Hepatocyte (in vitro differentiated cells): Measurements from ENCODE around the gene CRIP2. TPM values are rescaled to one million over a fixed set of nuclear protein-coding genes. Genes with fewer than 3 reads are reported as not detected.

Experiments used
- DNase-seq: peaks from one replicate; pipeline ENCODE4 v3.0.0-alpha.2; 2016; ENCODE audit warnings: low spot score
- H2AFZ ChIP-seq: fragments of 200-600 bp; sonication (generic); 2 replicates; pipeline ENCODE4 v1.6.0; 2016; ENCODE audit warnings: antibody characterized with exemption, mild to moderate bottlenecking
- H3K27ac ChIP-seq: fragments of 200-600 bp; sonication (generic); 2 replicates; pipeline ENCODE4 v1.5.1; 2016; ENCODE audit warnings: mild to moderate bottlenecking
- H3K27me3 ChIP-seq: fragments of 200-600 bp; sonication (generic); 2 replicates; pipeline ENCODE4 v1.6.1; 2016
- H3K36me3 ChIP-seq: fragments of 200-600 bp; sonication (generic); replicated peaks from 2 replicates; pipeline ENCODE4 v1.5.1; 2016; ENCODE audit warnings: low read depth; ENCODE audit not compliant: insufficient read depth
- H3K4me1 ChIP-seq: fragments of 200-600 bp; sonication (generic); 2 replicates; pipeline ENCODE4 v1.5.1; 2016; ENCODE audit warnings: mild to moderate bottlenecking, moderate library complexity; ENCODE audit not compliant: insufficient read depth
- H3K4me2 ChIP-seq: fragments of 200-600 bp; sonication (generic); 2 replicates; pipeline ENCODE4 v1.6.0; 2016
- H3K4me3 ChIP-seq: fragments of 200-600 bp; sonication (generic); 2 replicates; pipeline ENCODE4 v1.5.1; 2016; ENCODE audit warnings: mild to moderate bottlenecking
- H3K79me2 ChIP-seq: fragments of 200-600 bp; sonication (generic); 2 replicates; pipeline ENCODE4 v1.6.0; 2017; ENCODE audit warnings: mild to moderate bottlenecking
- H3K9me2 ChIP-seq: fragments of 200-600 bp; sonication (generic); replicated peaks from 2 replicates; pipeline ENCODE4 v1.6.0; 2017; ENCODE audit warnings: mild to moderate bottlenecking; ENCODE audit not compliant: insufficient read depth
- H3K9me3 ChIP-seq: fragments of 200-600 bp; sonication (generic); 2 replicates; pipeline ENCODE4 v1.5.1; 2016; ENCODE audit warnings: low read depth, mild to moderate bottlenecking
- H4K20me1 ChIP-seq: fragments of 200-600 bp; sonication (generic); 2 replicates; pipeline ENCODE4 v1.6.0; 2016; ENCODE audit warnings: mild to moderate bottlenecking; ENCODE audit not compliant: insufficient read depth, poor library complexity, severe bottlenecking
- CTCF ChIP-seq: fragments of 200-600 bp; sonication (generic); IDR thresholded peaks from 2 replicates; pipeline ENCODE4 v1.5.1; 2016; ENCODE audit warnings: antibody characterized with exemption, mild to moderate bottlenecking; ENCODE audit not compliant: poor library complexity
- EZH2 ChIP-seq: fragments of 200-600 bp; sonication (generic); IDR thresholded peaks from 2 replicates; pipeline ENCODE4 v1.6.1; 2016; ENCODE audit warnings: antibody characterized with exemption, mild to moderate bottlenecking, borderline replicate concordance
- EZH2phosphoT487 ChIP-seq: fragments of 200-600 bp; sonication (generic); IDR thresholded peaks from one replicate; pipeline ENCODE4 v1.6.1; 2018; ENCODE audit warnings: antibody characterized with exemption, mild to moderate bottlenecking, low read depth, moderate library complexity; ENCODE audit not compliant: unreplicated experiment, severe bottlenecking
- WGBS: methylation state at CpG from one replicate; pipeline ENCODE4 v1.1.6; 2016; ENCODE audit warnings: low lambda C conversion rate; ENCODE audit errors: missing lambda C conversion rate; 5-methylcytosine and 5-hydroxymethylcytosine counted together
- polyA plus RNA-seq: library from polyadenylated mRNA; unstranded; fragments of >200 nt; fragmentation: Nextera tagmentation; extraction: Ambion mirVana; gene quantifications from 2 replicates; pipeline ENCODE4 v1.2.1, GENCODE V29; 2016
- total RNA-seq: library from RNA; depleted of rRNA; stranded (reverse); fragments of >200 nt; gene quantifications from 2 replicates; pipeline ENCODE4 v1.2.3, GENCODE V29; 2014

CRIP2 gene
- total and polyA plus RNA-seq, 2 experiments from 2014 or later, result 8.3 to 29.1 TPM

GRCh38 chr14:105486163-105486973 is 11.7 kb downstream of the CRIP2 start, which contains the start of gene CRIP1:
CRIP1 (plus strand) TSS chr14:105486886; CDS start chr14:105487260, 374 bp downstream.
- Histone ChIP-seq H2AFZ (no peak within 1 kb of the TSS), H3K4me1 (peaks cover 25% of the 10 kb centered on the region), H3K36me3 (no peaks in the 10 kb centered on the region), H3K4me3 (no peak within 1 kb of the TSS), H3K9me3 (no peaks in the 10 kb centered on the region), H3K9me2 (no peaks in the 10 kb centered on the region), H3K27me3 (peaks cover 18% of the 10 kb centered on the region), H3K27ac (no peak within 1 kb of the TSS), H4K20me1 (no peaks in the 10 kb centered on the region), H3K79me2 (no peaks in the 10 kb centered on the region), H3K4me2 (peak within 1 kb of the TSS; percentile 66)
- TF ChIP-seq CTCF (no peak), EZH2 (peak; percentile 76)
- no peak for DNase-seq
- 67% methylated on average over 33 of the region's 56 CpGs for WGBS

GRCh38 chr14:105486974-105487448 is 12.4 kb downstream of the CRIP2 start:
- TF ChIP-seq EZH2phosphoT487, result no peak
- H3K36me3 ChIP-seq, result no peaks in the 10 kb centered on the region
- peaks cover 20% of the 10 kb centered on the region for H3K4me1 ChIP-seq
- no peaks in the 10 kb centered on the region for H4K20me1 ChIP-seq
- H3K79me2 ChIP-seq, result no peaks in the 10 kb centered on the region
- 38% methylated on average over 32 of the region's 45 CpGs for WGBS
- H2AFZ ChIP-seq, result no peak overlapping the region
- no peak for DNase-seq
- H3K4me3 ChIP-seq, result no peak overlapping the region
- no peaks in the 10 kb centered on the region for H3K9me3 ChIP-seq
- peaks cover 18% of the 10 kb centered on the region for H3K27me3 ChIP-seq
- H3K4me2 ChIP-seq, result peak overlapping the region; percentile 66
- no peaks in the 10 kb centered on the region for H3K9me2 ChIP-seq
- no peak overlapping the region for H3K27ac ChIP-seq

DNA sequence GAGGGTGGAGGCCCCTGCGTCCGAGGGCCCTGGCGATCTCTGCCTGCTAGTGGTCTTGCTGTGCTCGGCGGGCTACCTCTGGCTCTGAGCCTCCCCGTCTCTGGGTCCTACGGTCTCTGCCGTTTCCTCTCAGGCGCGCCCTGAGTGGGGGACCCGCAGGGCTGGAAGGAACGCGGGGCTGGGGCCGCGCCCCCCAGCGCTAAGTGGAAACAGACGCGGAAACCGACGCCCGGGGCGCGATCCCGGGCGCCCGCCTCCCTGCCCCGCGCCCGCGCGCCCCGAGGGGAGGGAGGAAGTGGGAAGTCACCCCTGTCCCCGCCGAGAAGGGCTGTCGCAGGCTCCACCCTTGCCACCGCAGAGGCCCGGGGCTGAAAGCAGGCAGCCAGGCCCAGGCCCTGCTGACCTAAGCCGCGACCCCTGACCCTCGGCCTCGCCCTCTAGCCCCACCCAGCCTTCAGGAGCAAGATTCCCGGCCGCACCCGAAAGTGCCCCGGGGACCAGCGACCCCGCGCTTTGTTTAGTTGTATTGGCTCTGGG is 12.9 kb downstream of the CRIP2 start:
- 51% methylated on average over 34 of the region's 48 CpGs for WGBS
- peaks cover 18% of the 10 kb centered on the region for H3K27me3 ChIP-seq

More for the DNA sequence above, 12.9 kb downstream of the CRIP2 start:
- no peak overlapping the region for H3K27ac ChIP-seq
- H3K9me2 ChIP-seq, result no peaks in the 10 kb centered on the region
- TF ChIP-seq EZH2, result no peak
- no peak for TF ChIP-seq CTCF
- no peak for TF ChIP-seq EZH2phosphoT487
- H2AFZ ChIP-seq, result no peak overlapping the region
- H3K4me3 ChIP-seq, result no peak overlapping the region
- H3K79me2 ChIP-seq, result no peaks in the 10 kb centered on the region
- peaks cover 15% of the 10 kb centered on the region for H3K4me1 ChIP-seq
- H3K36me3 ChIP-seq, result no peaks in the 10 kb centered on the region
- H3K4me2 ChIP-seq, result peak overlapping the region; percentile 66
- no peak for DNase-seq
- no peaks in the 10 kb centered on the region for H4K20me1 ChIP-seq
- no peaks in the 10 kb centered on the region for H3K9me3 ChIP-seq
